Limb (tissue), 2 donors: ENCODE data around the gene DENR.
A peak's percentile ranks its signal among the peaks of the same experiment; 100 is the strongest.
"Not testable (repeated sequence)": the region's sequence is repeated elsewhere in the genome, so short reads cannot be mapped to it uniquely, and the experiment has no call there.

ENCODE experiments used
- DNase-seq, 2 donors: peaks; one replicate each; pipeline ENCODE4 v3.0.0-alpha.2; 2016; ENCODE audit errors: extremely low spot score in 2 of 2

DENR gene

GRCh38 chr12:122740351-122740750 lies 12.3 kb upstream of the DENR start:
- DNase-seq, result no peak

DNA sequence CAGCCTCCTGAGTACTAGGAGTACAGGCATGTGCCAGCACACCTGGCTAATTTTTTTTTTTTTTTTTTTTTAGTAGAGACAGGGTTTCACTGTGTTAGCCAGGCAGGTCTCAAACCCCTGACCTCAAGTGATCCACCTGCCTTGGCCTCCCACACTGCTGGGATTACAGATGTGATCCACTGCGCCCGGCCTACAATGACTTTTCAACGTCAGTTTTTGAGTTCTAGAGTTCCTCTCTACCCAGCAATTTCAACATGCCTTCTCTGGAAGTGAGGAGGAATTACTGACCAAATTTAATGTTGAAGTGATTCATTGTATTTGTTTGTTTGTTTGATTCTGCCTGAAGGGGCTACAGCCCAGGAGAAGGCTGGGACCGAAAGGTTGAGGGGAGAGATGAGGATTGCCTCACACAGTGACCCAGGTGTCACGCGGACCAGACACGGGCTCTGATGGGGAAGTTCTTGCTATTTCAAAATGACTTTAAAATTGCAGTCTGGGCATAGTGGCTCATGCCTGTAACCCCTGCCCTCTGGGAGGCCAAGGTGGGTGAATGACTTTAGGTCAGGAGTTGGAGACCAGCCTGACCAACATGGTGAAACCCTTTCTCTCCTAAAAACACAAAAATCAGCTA lies 8.6 kb upstream of the DENR start:
- no peak for DNase-seq

DNA sequence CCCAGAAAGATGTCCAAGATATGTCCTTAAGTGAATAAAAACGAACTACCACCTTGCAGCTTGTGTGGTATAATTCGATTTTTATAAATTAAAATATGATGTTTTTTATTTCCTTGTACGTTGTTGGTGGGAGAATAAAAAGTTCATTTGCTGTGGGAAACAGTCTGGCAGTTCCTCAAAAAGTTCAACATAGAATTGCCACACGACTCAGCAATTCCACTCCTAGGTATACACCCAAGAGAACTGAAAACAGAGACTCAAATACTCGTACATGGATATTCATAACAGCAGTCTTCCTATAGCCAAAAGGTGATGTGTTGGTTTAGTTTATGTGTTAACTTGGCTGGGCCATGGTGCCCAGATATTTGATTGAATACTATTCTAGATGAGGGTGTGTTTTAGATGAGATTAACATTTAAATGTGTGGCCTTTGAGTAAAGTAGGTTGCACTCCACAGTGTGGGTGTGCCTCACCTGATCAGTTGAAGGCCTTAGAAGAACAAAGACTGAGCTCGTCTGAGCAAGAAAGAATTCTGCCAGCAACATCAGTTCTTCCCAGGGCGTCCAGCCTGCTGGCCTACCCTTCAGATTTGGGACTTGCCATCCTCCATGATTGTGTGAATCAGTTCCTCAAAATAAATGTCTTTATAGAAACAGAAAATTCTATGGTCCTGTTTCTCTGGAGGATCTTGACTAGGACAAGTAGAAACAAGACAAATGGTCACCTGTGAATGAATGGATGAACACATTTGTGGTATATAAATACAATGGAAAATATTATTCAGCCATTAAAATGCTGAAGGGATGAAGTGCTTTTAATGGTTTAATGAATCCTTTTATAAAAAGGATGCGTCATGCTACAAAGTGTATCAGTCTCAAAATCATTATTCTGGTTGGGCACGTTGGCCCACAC lies 5.1 kb upstream of the DENR start:
- no peak for DNase-seq

DNA sequence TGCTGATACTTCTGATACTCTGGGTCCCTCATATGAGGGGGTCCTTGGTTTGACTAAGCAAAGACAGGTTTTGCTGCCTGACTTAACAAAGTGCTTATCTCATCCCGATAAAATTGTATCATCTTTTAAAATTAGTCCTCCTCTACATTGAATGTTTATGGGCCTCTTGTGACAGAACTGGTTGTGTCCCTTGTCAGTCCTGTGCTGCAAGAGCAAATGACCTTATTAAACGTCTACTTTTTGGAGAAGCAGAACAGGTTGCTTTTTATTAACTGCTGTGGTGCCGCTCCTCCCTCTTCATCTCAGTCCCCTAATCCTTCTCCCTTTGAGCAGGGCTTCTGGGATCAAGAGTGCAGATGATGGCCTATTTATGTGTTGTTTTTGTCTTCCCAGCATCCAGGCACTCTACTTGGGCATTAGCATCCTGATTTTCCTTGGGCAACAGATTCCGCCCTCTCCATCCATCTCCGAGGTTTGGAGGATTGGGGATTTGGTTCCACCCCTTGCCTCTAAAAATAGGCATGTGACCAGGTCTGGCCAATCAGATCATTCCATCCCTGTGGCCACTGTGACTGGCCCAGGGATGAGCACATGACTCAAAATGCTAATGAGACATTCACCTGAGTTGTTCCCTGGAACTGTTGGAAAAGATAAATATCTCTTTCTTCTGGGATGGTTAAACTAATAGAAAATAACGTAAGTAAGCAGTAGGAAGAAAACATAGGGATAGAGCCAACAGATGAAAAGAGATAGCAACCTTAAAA lies 2.9 kb upstream of the DENR start:
- DNase-seq, result no peak

DNA sequence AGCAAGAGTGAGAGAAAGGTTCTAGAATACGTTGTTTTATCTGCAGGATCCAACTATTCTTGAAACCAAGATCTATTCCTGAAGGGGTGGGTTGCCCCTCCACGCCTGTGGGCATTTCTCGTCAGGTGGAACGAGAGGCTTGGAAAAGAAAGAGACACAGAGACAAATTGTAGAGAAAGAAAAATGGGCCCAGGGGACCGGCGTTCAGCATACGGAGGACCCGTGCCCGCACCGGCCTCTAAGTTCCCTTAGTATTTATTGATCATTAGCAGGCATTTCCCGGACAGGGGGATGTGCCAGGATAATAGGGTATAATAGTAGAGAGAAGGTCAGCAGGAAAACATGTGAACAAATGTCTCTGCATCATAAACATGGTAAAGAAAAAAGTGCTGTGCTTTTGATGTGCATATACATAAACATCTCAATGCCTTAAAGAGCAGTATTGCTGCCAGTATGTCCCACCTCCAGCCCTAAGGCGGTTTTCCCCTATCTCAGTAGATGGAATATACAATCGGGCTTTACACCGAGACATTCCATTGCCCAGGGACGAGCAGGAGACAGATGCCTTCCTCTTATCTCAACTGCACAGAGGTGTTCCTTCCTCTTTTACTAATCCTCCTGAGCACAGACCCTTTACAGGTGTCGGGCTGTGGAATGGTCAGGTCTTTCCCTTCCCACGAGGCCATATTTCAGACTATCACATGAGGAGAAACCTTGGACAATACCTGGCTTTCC lies 1.7 kb upstream of the DENR start:
- DNase-seq, result not testable (repeated sequence)

DNA sequence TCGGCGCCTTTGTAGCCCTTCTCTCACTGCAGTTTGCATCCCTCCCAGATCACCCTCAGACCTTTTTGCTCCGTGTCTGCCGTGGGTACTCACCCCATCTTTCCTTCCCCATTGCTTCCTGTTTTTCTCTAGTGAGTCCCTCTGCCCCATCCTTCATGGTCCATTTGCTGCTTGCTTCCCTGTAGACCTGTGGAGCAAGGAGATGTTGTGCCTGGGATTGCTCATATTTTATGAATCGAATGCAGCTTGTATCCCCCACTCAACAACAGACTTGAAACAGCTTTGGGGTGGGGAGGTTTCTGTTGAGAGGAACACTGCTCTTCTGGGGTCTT lies 661 bp downstream of the DENR start:
- no peak for DNase-seq

DNA sequence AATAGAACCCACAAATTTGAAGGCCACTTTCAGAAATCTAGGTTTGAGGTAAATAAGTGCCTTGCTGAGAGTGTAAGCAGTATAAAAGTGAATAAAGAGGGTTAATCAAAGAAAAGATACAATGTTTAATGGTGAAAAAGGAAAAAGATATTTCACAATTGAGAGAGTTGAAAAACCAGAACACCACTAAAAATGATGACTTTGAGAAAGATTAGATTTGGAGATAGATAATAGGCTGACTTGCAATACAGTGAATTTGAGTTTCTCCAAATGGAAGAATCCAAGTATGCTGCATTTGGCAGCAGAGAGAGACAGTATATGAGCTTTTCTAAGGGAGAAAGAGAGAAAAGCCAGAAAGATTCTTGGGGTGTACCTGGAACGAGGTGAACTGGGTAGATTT lies 2.2 kb downstream of the DENR start:
- DNase-seq, result no peak

DNA sequence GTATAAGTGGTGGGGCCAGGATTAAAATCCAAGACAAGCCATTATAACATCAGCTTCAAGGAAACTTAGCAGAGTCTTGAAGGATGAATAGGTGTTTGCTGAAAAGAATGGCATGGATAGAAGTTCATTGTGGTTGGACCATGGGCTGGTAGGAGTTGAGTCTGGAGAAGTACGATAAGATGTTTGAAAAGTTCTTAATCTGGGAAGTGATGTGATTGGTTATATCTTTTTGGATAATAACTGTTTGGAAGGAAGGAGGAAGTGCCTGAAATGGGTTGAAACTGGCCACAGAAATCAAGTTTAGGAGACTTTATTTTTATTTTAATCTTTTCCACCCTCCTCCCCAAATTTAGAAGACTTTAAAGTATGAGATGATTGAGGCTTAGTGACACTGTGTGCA lies 4.9 kb downstream of the DENR start:
- no peak for DNase-seq

DNA sequence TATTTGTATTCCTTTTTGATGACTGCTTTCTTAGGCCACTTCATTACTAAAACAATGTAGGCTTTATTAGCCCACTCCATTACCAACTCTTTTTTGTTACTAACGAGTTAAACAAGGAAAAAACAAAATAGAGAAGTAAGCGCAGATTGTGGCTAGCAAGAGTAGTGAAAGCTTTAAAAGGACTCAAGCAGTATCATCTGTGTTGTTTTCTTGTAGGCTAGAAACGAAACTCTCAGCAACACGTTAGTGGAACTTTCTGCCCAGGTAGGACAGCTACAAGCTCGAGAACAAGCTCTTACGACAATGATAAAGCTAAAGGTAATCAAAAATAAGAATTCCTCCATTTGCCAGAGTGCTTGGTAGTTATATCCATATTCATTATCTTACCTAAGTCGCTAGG lies 32.9 kb downstream of the DENR start:
- DNase-seq, result no peak

- no peak for DNase-seq
Observed at GRCh38 chr12:122788387-122788786, 35.8 kb downstream of the DENR start.

GRCh38 chr12:122789637-122790036 lies 37.0 kb downstream of the DENR start:
- no peak for DNase-seq

GRCh38 chr12:122790393-122791075 lies 37.9 kb downstream of the DENR start:
- no peak for DNase-seq

GRCh38 chr12:122793685-122794106 lies 41.1 kb downstream of the DENR start:
- peak; percentile 27 to 75 for DNase-seq

GRCh38 chr12:122795807-122796206 lies 43.2 kb downstream of the DENR start:
- no peak for DNase-seq

GRCh38 chr12:122799641-122800243 lies 47.1 kb downstream of the DENR start:
- no peak for DNase-seq

DNA sequence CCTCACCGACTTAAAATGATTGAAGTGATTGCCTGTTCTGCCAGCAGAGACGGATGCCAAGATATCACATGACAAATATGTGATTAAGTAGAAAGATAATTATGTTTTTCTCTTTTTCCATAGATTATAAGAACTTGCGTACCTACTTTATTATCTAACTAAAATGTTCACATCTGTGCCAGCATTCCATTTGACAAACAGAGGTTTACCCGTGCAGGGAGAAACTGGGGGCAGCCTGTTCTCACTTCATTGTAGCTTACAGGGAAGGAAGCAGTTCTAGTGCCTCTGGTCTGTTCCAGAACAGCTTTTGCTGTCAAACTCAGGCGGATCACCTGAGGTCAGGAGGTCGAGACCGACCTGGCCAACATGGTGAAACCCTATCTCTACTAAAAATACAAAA lies 51.3 kb downstream of the DENR start:
- DNase-seq, result no peak

DNA sequence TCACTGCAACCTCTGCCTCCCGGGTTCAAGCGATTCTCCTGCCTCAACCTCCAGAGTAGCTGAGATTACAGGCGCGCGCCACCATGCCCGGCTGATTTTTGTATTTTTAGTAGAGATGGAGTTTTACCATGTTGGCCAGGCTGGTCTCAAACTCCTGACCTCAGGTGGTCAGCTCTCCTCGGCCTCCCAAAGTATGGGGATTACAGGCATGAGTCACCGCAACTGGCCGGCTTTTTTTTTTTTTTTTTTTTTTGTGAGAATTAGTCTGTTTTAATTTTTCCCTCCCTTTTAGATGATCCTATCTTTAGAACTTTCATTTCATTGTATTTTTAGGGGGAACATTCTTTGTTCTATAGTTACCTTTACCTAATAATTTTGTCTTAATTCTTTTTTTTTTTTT lies 52.3 kb downstream of the DENR start:
- not testable (repeated sequence) for DNase-seq

- DNase-seq, result no peak
Observed at GRCh38 chr12:122807651-122808050, 55.0 kb downstream of the DENR start.

DNA sequence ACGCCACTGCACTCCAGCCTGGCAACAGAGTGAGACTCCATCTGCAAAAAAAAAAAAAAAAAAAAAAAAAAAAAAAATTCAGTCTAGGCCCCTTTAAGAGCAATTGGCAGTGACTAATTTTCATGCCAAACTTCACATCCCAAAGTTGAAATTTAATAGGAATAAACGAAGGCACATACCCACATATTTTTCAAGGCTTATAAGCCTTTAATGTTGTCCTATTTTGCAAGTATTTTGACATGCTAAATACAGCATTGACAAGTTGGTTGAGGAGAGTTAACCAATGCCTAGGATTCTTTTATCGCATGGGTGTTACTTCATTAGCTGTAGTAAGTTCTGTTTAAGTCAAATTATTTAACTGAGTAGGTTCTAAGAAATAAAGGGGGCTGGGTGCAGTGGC lies 59.2 kb downstream of the DENR start:
- no peak for DNase-seq

DNA sequence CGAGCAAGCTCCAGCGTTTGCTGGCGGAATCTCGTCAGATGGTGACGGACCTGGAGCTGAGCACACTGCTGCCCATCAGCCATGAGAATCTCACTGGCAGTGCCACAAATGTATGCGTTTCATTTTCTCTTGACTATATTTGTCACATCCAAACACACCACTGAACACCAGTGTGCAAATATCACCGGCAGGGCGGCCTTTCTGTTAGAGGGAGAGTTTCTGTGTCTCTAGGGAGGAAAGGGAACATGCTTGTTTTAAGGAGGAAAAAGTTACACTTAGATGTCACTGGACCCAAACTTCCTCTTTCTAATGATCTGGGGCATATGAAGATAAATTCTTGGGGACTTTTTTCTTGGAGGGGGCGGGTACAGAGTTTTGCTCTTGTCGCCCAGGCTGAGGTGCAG lies 60.7 kb downstream of the DENR start:
- DNase-seq, result no peak
